Upper lobe of left lung (tissue), 6 donors: Measurements from ENCODE around the gene SERTAD3. TPM values are rescaled to one million over a fixed set of nuclear protein-coding genes. Genes with fewer than 3 reads are reported as not detected.

ENCODE experiments used
- ATAC-seq, 2 donors: fragments of 200-7000 bp; cut with Tn5 transposase; one replicate each; pipeline ENCODE4 v1.9.1; 2022; ENCODE audit warnings: mild to moderate bottlenecking in 2 of 2, moderate library complexity in 2 of 2; ENCODE audit not compliant: low FRiP score in 2 of 2
- DNase-seq, 2 donors: peaks; one replicate each; pipeline ENCODE4 v3.0.0-alpha.2; 2019 to 2020
- H3K27ac ChIP-seq, 4 donors: fragments of 200-600 bp; sonication (generic); one replicate each; pipeline ENCODE4 v1.5.1; 2016 to 2019
- H3K27me3 ChIP-seq, 4 donors: fragments of 200-600 bp; sonication (generic); one replicate each; pipeline ENCODE4 v1.5.1; 2017 to 2019
- H3K36me3 ChIP-seq, 4 donors: fragments of 200-600 bp; sonication (generic); one replicate each; pipeline ENCODE4 v1.5.1; 2016 to 2019
- H3K4me1 ChIP-seq, 4 donors: fragments of 200-600 bp; sonication (generic); one replicate each; pipeline ENCODE4 v1.5.1; 2018 to 2019
- H3K4me3 ChIP-seq, 4 donors: fragments of 200-600 bp; sonication (generic); one replicate each; pipeline ENCODE4 v1.5.1; 2017 to 2019; ENCODE audit warnings: mild to moderate bottlenecking in 2 of 4, moderate library complexity in 1 of 4
- H3K9me3 ChIP-seq, 4 donors: fragments of 200-600 bp; sonication (generic); one replicate each; pipeline ENCODE4 v1.5.1; 2018 to 2019
- CTCF ChIP-seq, 6 experiments: fragments of 450-650 bp in 4 of 6; fragments of 200-600 bp in 2 of 6; sonication (generic) in 2 of 6; IDR thresholded peaks; one replicate each; pipeline ENCODE4 v1.5.1; 2016 to 2019; ENCODE audit warnings: antibody characterized with exemption in 6 of 6
- EP300 ChIP-seq, 4 donors: sonication (generic); formaldehyde crosslinking; IDR thresholded peaks; one replicate each; pipeline ENCODE4 v1.5.1; 2017; ENCODE audit warnings: antibody characterized with exemption in 4 of 4, control low read depth in 2 of 4
- POLR2A ChIP-seq, 4 donors: fragments of 450-650 bp; IDR thresholded peaks; one replicate each; pipeline ENCODE4 v1.5.1; 2016 to 2017; ENCODE audit warnings: antibody characterized with exemption in 4 of 4, mild to moderate bottlenecking in 2 of 4
- POLR2AphosphoS5 ChIP-seq, 2 donors: sonication (generic); formaldehyde crosslinking; IDR thresholded peaks; one replicate each; pipeline ENCODE4 v1.5.1; 2017; ENCODE audit warnings: antibody characterized with exemption in 2 of 2
- WGBS, 2 donors: methylation state at CpG; one replicate each; pipeline ENCODE4 v1.1.5; 2017 to 2018; 5-methylcytosine and 5-hydroxymethylcytosine counted together
- total RNA-seq, 6 donors: library from RNA; depleted of rRNA in 4 of 6; stranded (reverse); fragments of >200 nt in 4 of 6; gene quantifications; one replicate each; pipeline versions ENCODE4 v1.1.0 to v1.2.1, GENCODE V29; 2016 to 2021
- donor health status: DM: no; HTN: no; CAD: no; lungs with moderate emphysema.
- donor health status: DM: no; HTN: yes; CAD: no; lungs with severe emphysema.

Gene SERTAD3
- total RNA-seq, 6 donors from 2014 or later: 8.9 to 44.5 (median 21.9) TPM

GRCh38 chr19:40422748-40423566 lies 21.2 kb downstream of the SERTAD3 start:
- no peak for ATAC-seq
- Histone ChIP-seq H3K4me3 (peak overlapping the region in 1 of 4 donors; percentile 75), H3K4me1 (peaks cover 51 to 65% (median 61%) of the 10 kb centered on the region in 4 donors)

DNA sequence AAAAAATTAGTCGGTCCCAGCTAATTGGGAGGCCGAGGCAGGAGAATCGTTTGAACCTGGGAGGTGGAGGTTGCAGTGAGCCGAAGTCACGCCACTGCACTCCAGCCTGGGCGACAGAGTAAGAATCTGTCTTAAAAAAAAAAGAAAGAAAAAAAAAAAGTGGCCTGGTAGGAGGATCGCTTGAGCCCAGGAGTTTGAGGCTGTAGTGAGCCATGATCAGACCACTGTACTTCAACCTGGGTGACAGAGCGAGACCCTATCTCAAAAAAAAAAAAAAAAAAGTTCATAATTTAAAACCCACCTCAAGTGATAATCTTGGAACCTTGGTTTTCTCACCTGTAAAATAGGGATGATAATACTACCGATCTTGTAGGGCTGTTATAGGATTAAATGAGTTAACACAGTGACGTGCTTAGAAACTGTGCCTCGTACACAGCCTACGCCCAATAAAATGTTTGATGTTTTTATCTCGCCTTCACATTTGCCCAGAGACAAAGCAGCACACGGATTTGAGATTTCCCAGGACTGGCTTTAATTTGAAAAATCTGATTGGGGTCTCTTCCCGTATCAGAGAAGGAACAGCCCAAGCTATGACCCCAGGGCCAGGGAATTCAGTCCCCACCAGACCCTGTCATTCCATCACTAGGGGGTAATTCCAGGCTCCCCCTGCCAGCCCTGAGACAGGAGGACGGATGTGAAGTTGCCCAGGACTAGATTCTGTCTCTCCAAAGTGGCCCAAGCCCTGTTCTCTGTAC lies 22.0 kb downstream of the SERTAD3 start:
- Histone ChIP-seq H3K27ac (peak overlapping the region; percentile 97 to 100 (median 99)), H3K9me3 (no peaks in the 10 kb centered on the region), H3K36me3 (peaks cover 9 to 21% (median 11%) of the 10 kb centered on the region in 4 donors), H3K4me1 (peaks cover 54 to 73% (median 68%) of the 10 kb centered on the region in 4 donors), H3K4me3 (peak overlapping the region in 1 of 4 donors; percentile 75), H3K27me3 (no peaks in the 10 kb centered on the region)
- TF ChIP-seq CTCF (IDR thresholded peaks at IDR 0.05): no peak
- no peak for TF ChIP-seq POLR2A (IDR thresholded peaks at IDR 0.05)
- TF ChIP-seq POLR2AphosphoS5 (IDR thresholded peaks at IDR 0.05): no peak
- no peak for ATAC-seq
- DNase-seq: no peak
- 68 to 75% methylated on average over 16 of the region's 16 CpGs for WGBS, 2 donors

More at GRCh38 chr19:40422748-40423566, 21.2 kb downstream of the SERTAD3 start:
- 88 to 90% methylated on average over 18 to 31 of the region's 31 CpGs for WGBS, 2 donors
- TF ChIP-seq EP300 (IDR thresholded peaks at IDR 0.05): no peak
- TF ChIP-seq POLR2A (IDR thresholded peaks at IDR 0.05): no peak
- no peak for TF ChIP-seq CTCF (IDR thresholded peaks at IDR 0.05)
- no peak for TF ChIP-seq POLR2AphosphoS5 (IDR thresholded peaks at IDR 0.05)
- H3K9me3 ChIP-seq: no peaks in the 10 kb centered on the region
- H3K36me3 ChIP-seq: peaks cover 9 to 21% (median 11%) of the 10 kb centered on the region in 4 donors
- no peaks in the 10 kb centered on the region for H3K27me3 ChIP-seq
- H3K27ac ChIP-seq: peak overlapping the region; percentile 97 to 100 (median 99)
- peak in 1 of 2 donors; percentile 84 for DNase-seq

DNA sequence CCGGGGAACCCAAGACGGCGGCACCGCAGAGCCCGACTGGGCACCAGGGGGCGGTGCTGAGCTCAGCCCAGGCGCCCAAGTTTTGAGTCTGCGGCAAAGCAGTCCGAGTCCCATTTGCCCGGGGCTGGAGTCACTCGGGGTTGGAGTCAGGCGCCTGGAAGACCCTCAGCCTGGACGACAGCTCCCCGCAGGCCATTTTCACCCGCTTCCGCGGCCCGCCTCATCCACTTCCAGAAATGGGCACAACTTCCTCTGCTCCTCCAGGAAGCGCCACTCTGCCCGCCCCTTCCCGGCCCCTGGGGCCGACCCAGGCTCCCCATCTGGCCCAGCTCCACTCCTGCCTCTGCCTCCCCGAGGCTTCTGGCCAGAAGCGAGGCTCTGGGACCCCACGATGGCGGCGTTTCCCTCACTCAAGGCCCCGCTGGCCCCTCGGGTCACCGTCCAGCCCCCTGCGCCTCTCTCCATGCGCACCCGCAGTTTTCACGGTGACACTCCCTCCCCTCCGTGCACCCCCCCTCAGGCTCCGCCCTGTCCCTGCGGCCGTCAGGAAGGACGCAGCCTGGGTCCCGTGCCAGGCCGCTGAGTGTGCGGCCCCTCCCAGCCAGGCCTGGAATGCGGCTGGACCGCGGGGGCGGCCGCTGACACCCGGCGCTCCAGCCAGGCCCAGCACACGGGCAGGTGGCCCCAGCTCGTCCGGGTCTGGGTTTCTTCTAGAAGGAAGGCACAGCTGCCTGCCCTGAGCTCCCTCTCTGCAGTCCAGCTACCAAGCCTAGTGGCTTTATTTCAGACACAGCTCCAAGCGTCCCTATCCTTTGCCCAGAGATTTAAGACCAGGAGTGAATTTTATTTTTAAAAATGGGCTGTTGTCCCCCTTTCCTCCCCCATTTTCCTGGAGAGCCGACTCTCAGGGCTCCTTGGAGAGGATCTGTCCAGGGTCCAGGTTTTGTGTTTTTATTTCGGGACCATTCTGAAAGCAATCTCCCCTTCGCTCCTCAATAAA lies 23.1 kb downstream of the SERTAD3 start:
- Histone ChIP-seq H3K27ac (peak overlapping the region; percentile 97 to 100 (median 99)), H3K36me3 (peaks cover 9 to 21% (median 11%) of the 10 kb centered on the region in 4 donors), H3K27me3 (no peaks in the 10 kb centered on the region), H3K4me3 (peak overlapping the region; percentile 42 to 75 (median 66)), H3K4me1 (peaks cover 61 to 76% (median 69%) of the 10 kb centered on the region in 4 donors), H3K9me3 (no peaks in the 10 kb centered on the region)
- DNase-seq (peak; percentile 95 to 97), ATAC-seq (peak; percentile 90 to 95)
- TF ChIP-seq CTCF (IDR thresholded peaks at IDR 0.05) (peak; percentile 82 to 95 (median 92)), POLR2A (IDR thresholded peaks at IDR 0.05) (peak; percentile 22 to 97 (median 84)), EP300 (IDR thresholded peaks at IDR 0.05) (peak in 2 of 4 donors; percentile 32 to 88), POLR2AphosphoS5 (IDR thresholded peaks at IDR 0.05) (peak; percentile 92 to 97)
- 3 to 4% methylated on average over 21 to 40 of the region's 56 CpGs for WGBS, 2 donors

- ATAC-seq: no peak
- Histone ChIP-seq H3K27me3 (no peaks in the 10 kb centered on the region), H3K4me3 (peak overlapping the region; percentile 42 to 75 (median 66)), H3K36me3 (peaks cover 9 to 21% (median 11%) of the 10 kb centered on the region in 4 donors), H3K9me3 (no peaks in the 10 kb centered on the region), H3K4me1 (peaks cover 61 to 81% (median 74%) of the 10 kb centered on the region in 4 donors), H3K27ac (peak overlapping the region; percentile 97 to 100 (median 99))
- TF ChIP-seq POLR2AphosphoS5 (IDR thresholded peaks at IDR 0.05): no peak
- no peak for DNase-seq
- WGBS, 2 donors: 56 to 58% methylated on average over 14 of the region's 14 CpGs
Observed at GRCh38 chr19:40420451-40420765, 23.7 kb downstream of the SERTAD3 start.
